Smooth muscle cell (in vitro differentiated cells): ENCODE data around the gene HOXC5. TPM values are rescaled to one million over a fixed set of nuclear protein-coding genes. Genes with fewer than 3 reads are reported as not detected.

Source experiments
- DNase-seq: peaks from one replicate; lab custom pipeline; 2025; ENCODE audit not compliant: unreplicated experiment; lab: John Stamatoyannopoulos, UW
- H2AFZ ChIP-seq: fragments of 200-600 bp; sonication (generic); 2 replicates; pipeline ENCODE4 v1.6.0; 2016; ENCODE audit warnings: antibody characterized with exemption, low read depth, mild to moderate bottlenecking
- H3F3A ChIP-seq: fragments of 200-600 bp; sonication (generic); 2 replicates; pipeline ENCODE4 v1.6.0; 2017; ENCODE audit warnings: antibody characterized with exemption, low read depth
- H3K27ac ChIP-seq: fragments of 200-600 bp; sonication (generic); 2 replicates; pipeline ENCODE4 v1.5.1; 2016; ENCODE audit warnings: low read depth, mild to moderate bottlenecking
- H3K27me3 ChIP-seq: fragments of 200-600 bp; sonication (generic); 2 replicates; pipeline ENCODE4 v1.6.1; 2016; ENCODE audit warnings: low read depth, mild to moderate bottlenecking
- H3K36me3 ChIP-seq: fragments of 200-600 bp; sonication (generic); 2 replicates; pipeline ENCODE4 v1.5.1; 2016; ENCODE audit warnings: low read depth
- H3K4me1 ChIP-seq: fragments of 200-600 bp; sonication (generic); 2 replicates; pipeline ENCODE4 v1.5.1; 2016; ENCODE audit warnings: low read depth
- H3K4me2 ChIP-seq: fragments of 200-600 bp; sonication (generic); 2 replicates; pipeline ENCODE4 v1.6.0; 2016; ENCODE audit warnings: mild to moderate bottlenecking
- H3K4me3 ChIP-seq: fragments of 200-600 bp; sonication (generic); 2 replicates; pipeline ENCODE4 v1.5.1; 2016; ENCODE audit warnings: mild to moderate bottlenecking
- H3K79me2 ChIP-seq: fragments of 200-600 bp; sonication (generic); 2 replicates; pipeline ENCODE4 v1.6.0; 2016; ENCODE audit warnings: low read depth, mild to moderate bottlenecking
- H3K9ac ChIP-seq: fragments of 200-600 bp; sonication (generic); 2 replicates; pipeline ENCODE4 v1.6.0; 2016; ENCODE audit warnings: low read depth
- H3K9me3 ChIP-seq: fragments of 200-600 bp; sonication (generic); replicated peaks from 2 replicates; pipeline ENCODE4 v1.5.1; 2016; ENCODE audit warnings: low read depth
- H4K20me1 ChIP-seq: fragments of 200-600 bp; sonication (generic); 2 replicates; pipeline ENCODE4 v1.6.0; 2016; ENCODE audit warnings: low read depth
- WGBS: methylation state at CpG from one replicate; pipeline ENCODE4 v1.1.7; 2016; ENCODE audit warnings: low lambda C conversion rate; 5-methylcytosine and 5-hydroxymethylcytosine counted together
- polyA plus RNA-seq: library from polyadenylated mRNA; unstranded; fragments of >200 nt; fragmentation: Nextera tagmentation; extraction: Ambion mirVana; gene quantifications from 2 replicates; pipeline ENCODE4 v1.2.1, GENCODE V29; 2016
- total RNA-seq: library from RNA; depleted of rRNA; stranded (reverse); fragments of >200 nt; gene quantifications from 2 replicates; pipeline ENCODE4 v1.2.3, GENCODE V29; 2014
- TF ChIP-seq, protein P1 (sequence below): fragments of 200-600 bp; sonication (generic); IDR thresholded peaks from 2 replicates; pipeline ENCODE4 v1.5.1; 2017; ENCODE audit warnings: borderline replicate concordance, mild to moderate bottlenecking, antibody characterized with exemption; ENCODE audit not compliant: insufficient read depth, poor library complexity, severe bottlenecking

Gene HOXC5
- total and polyA plus RNA-seq, 2 experiments from 2014 or later, result 0.54 to 1.3 TPM

DNA sequence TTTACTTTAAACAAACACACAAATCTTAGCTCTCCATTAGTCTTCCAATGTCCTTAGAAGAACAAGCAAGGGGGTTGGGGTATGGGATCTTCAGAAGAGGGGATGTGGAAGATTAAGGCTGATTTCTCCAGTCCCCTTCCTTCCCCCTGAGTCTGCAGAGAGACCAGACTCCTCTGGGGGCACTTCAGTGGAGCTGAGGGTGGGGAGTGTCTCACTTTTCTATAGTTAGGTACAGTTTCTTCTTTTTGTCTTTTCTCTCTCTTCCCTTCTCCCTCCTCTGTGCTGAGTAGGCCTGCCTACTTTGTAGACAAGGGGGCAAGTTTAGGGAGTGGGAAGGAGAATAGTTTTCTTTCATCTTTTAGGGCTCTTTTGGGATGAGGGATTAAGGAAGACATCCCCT is 23.3 kb downstream of the HOXC5 start:
- Histone ChIP-seq H3K27me3 (peaks cover 100% of the 10 kb centered on the region), H3K4me3 (no peak overlapping the region)

GRCh38 chr12:54058128-54058768 is 25.4 kb downstream of the HOXC5 start:
- no peak overlapping the region for H3K9ac ChIP-seq
- no peaks in the 10 kb centered on the region for H3K4me1 ChIP-seq
- H3K4me2 ChIP-seq, result no peak overlapping the region
- TF ChIP-seq, protein P1, sequence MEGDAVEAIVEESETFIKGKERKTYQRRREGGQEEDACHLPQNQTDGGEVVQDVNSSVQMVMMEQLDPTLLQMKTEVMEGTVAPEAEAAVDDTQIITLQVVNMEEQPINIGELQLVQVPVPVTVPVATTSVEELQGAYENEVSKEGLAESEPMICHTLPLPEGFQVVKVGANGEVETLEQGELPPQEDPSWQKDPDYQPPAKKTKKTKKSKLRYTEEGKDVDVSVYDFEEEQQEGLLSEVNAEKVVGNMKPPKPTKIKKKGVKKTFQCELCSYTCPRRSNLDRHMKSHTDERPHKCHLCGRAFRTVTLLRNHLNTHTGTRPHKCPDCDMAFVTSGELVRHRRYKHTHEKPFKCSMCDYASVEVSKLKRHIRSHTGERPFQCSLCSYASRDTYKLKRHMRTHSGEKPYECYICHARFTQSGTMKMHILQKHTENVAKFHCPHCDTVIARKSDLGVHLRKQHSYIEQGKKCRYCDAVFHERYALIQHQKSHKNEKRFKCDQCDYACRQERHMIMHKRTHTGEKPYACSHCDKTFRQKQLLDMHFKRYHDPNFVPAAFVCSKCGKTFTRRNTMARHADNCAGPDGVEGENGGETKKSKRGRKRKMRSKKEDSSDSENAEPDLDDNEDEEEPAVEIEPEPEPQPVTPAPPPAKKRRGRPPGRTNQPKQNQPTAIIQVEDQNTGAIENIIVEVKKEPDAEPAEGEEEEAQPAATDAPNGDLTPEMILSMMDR, result no peak
- peaks cover 100% of the 10 kb centered on the region for H3K27me3 ChIP-seq
- H3F3A ChIP-seq, result no peaks in the 10 kb centered on the region
- no peaks in the 10 kb centered on the region for H3K36me3 ChIP-seq
- H3K9me3 ChIP-seq, result no peaks in the 10 kb centered on the region
- no peak overlapping the region for H2AFZ ChIP-seq
- 31% methylated on average over 14 of the region's 14 CpGs for WGBS
- H3K4me3 ChIP-seq, result no peak overlapping the region
- H3K27ac ChIP-seq, result no peak overlapping the region
- H4K20me1 ChIP-seq, result no peaks in the 10 kb centered on the region
- no peak for DNase-seq
- H3K79me2 ChIP-seq, result no peaks in the 10 kb centered on the region

More for the DNA sequence above, 23.3 kb downstream of the HOXC5 start:
- DNase-seq, result no peak
- H3F3A ChIP-seq, result no peaks in the 10 kb centered on the region
- H3K79me2 ChIP-seq, result no peaks in the 10 kb centered on the region
- peaks cover 6% of the 10 kb centered on the region for H4K20me1 ChIP-seq
- no peak overlapping the region for H2AFZ ChIP-seq
- no peaks in the 10 kb centered on the region for H3K9me3 ChIP-seq
- H3K4me1 ChIP-seq, result no peaks in the 10 kb centered on the region
- no peaks in the 10 kb centered on the region for H3K36me3 ChIP-seq
- H3K27ac ChIP-seq, result no peak overlapping the region
- TF ChIP-seq, protein P1, result no peak
- H3K9ac ChIP-seq, result no peak overlapping the region
- H3K4me2 ChIP-seq, result no peak overlapping the region

DNA sequence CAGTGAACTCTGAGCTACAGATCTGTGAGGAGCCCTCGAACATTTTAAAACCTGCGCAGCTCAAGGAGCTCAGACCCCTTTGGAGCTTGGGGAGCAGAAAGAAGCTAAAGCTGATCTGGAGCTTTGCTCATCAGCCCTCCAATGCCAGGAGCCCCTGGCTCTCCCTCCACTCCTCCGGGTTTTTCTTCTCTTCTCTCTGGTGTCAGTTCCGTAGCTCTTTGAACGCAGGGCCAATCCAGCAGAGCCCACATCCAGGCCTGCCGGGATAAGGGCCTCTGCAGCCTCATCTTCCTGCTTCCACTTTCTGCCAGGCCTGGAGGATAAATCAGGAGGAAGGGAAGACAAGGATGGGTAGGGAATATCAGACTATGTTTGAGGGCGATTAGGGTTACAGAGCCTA is 26.8 kb downstream of the HOXC5 start:
- no peaks in the 10 kb centered on the region for H3K9me3 ChIP-seq
- H4K20me1 ChIP-seq, result no peaks in the 10 kb centered on the region
- H3K27me3 ChIP-seq, result peaks cover 99% of the 10 kb centered on the region
- no peak overlapping the region for H3K4me3 ChIP-seq
- H3K4me2 ChIP-seq, result no peak overlapping the region
- no peak overlapping the region for H2AFZ ChIP-seq
- 33% methylated on average over 7 of the region's 7 CpGs for WGBS
- H3F3A ChIP-seq, result no peaks in the 10 kb centered on the region
- no peak for DNase-seq
- H3K27ac ChIP-seq, result no peak overlapping the region
- TF ChIP-seq, protein P1, result no peak
- no peak overlapping the region for H3K9ac ChIP-seq
- H3K79me2 ChIP-seq, result no peaks in the 10 kb centered on the region
- no peaks in the 10 kb centered on the region for H3K4me1 ChIP-seq
- no peaks in the 10 kb centered on the region for H3K36me3 ChIP-seq
